Measurements from ENCODE around the gene PAXX.

Gene PAXX

DNA sequence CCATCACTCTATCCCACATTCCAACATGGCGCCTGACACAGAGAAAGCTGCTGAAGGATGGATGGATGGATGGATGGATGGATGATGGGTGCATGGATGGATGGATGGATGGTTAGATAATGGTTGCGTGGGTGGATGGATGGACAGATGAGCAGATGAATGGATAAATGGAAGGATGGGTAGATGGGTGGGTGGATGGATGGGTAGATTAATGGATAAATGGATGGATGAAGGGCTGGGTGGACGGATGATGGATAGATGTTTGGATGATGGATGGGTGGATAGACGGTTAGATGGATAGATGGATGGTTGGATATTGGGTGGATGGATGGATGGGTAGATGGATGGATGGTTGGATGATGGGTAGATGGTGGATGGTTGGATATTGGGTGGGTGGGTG is 35.6 kb upstream of the PAXX start:
- TF ChIP-seq, protein P1, sequence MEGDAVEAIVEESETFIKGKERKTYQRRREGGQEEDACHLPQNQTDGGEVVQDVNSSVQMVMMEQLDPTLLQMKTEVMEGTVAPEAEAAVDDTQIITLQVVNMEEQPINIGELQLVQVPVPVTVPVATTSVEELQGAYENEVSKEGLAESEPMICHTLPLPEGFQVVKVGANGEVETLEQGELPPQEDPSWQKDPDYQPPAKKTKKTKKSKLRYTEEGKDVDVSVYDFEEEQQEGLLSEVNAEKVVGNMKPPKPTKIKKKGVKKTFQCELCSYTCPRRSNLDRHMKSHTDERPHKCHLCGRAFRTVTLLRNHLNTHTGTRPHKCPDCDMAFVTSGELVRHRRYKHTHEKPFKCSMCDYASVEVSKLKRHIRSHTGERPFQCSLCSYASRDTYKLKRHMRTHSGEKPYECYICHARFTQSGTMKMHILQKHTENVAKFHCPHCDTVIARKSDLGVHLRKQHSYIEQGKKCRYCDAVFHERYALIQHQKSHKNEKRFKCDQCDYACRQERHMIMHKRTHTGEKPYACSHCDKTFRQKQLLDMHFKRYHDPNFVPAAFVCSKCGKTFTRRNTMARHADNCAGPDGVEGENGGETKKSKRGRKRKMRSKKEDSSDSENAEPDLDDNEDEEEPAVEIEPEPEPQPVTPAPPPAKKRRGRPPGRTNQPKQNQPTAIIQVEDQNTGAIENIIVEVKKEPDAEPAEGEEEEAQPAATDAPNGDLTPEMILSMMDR (IDR thresholded peaks at IDR 0.05; ENCODE audit: low read depth, low read length) = no peak
- TF ChIP-seq POLR2A (IDR thresholded peaks at IDR 0.05; ENCODE audit: extremely low read depth, insufficient read length) (no peak), MYC (IDR thresholded peaks at IDR 0.05; ENCODE audit: low read depth, low read length) (no peak)
- TF ChIP-seq, protein P2, sequence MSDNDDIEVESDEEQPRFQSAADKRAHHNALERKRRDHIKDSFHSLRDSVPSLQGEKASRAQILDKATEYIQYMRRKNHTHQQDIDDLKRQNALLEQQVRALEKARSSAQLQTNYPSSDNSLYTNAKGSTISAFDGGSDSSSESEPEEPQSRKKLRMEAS (IDR thresholded peaks at IDR 0.05; ENCODE audit: low read depth, low read length) = no peak
- no peak for DNase-seq (ENCODE audit: low read depth)

DNA sequence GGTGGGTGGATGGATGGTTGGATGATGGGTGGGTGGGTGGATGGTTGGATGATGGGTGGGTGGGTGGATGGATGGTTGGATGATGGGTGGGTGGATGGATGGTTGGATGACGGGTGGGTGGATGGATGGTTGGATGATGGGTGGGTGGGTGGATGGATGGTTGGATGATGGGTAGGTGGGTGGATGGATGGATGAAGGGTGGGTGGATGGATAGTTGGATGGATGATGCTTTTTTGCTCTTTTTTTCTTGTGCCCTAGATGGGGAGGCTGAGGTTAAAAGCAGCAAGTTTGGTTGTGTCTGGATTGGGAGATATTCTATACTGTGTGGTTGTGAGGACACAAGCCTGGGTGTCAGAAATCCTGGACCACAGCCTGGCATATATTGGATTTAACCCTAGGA is 34.8 kb upstream of the PAXX start:
- TF ChIP-seq MYC (IDR thresholded peaks at IDR 0.05; ENCODE audit: low read depth, low read length) (no peak), POLR2A (IDR thresholded peaks at IDR 0.05; ENCODE audit: extremely low read depth, insufficient read length) (no peak)
- TF ChIP-seq, protein P2 (IDR thresholded peaks at IDR 0.05; ENCODE audit: low read depth, low read length) = no peak
- TF ChIP-seq, protein P1 (IDR thresholded peaks at IDR 0.05; ENCODE audit: low read depth, low read length) = no peak
- H3K4me3 ChIP-seq (ENCODE audit: low read depth, low read length) = no peak overlapping the region

More for the DNA sequence above, 35.6 kb upstream of the PAXX start:
- no peak overlapping the region for H3K4me3 ChIP-seq (ENCODE audit: low read depth, low read length)

DNA sequence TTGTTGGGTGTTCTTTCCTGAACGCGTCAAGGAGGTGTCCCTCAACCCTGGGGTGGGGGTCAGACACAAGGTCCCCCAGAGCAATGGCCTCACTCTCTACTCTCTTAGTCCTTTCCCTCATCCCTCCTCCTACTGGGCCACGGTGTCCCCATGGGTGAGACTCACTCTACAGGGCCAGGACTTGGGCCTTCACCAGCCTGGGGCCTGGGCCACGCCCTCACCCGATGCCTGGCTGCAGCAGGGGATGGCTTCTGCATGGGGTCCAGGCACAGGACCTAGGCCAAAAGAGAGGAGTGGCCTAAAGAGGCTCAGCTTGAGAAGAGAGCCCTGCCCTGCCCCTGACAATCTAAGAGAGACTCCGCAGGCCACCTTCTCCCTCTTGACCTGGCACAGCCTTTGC is 34.3 kb upstream of the PAXX start:
- TF ChIP-seq MYC (IDR thresholded peaks at IDR 0.05; ENCODE audit: low read depth, low read length) = no peak
- TF ChIP-seq, protein P2 (IDR thresholded peaks at IDR 0.05; ENCODE audit: low read depth, low read length) = no peak
- no peak for TF ChIP-seq POLR2A (IDR thresholded peaks at IDR 0.05; ENCODE audit: extremely low read depth, insufficient read length)
- TF ChIP-seq, protein P1 (IDR thresholded peaks at IDR 0.05; ENCODE audit: low read depth, low read length) = no peak
- no peak overlapping the region for H3K4me3 ChIP-seq (ENCODE audit: low read depth, low read length)
- no peak for DNase-seq (ENCODE audit: low read depth)

More for the DNA sequence above, 34.8 kb upstream of the PAXX start:
- DNase-seq (ENCODE audit: low read depth) = no peak

DNA sequence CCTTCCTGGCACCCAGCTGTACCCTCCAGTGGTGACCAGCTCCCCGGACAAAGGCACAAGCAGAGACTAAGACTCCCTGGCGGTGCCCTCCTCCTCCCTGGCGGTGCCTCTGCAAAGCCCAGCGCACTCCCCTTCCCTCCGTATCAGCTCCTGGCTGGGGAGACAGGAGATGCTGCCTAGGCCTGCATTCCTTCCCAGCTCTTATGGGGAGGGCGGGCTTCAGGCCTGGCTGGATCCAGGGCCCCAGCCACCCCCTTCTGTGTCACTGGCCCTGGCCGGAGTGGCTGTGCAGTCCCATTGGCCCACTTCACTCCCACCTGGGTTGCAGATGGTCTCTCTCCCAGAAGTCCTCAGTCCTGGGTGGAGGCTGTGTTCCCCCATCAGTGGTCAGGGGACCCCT is 33.7 kb upstream of the PAXX start:
- H3K4me3 ChIP-seq (ENCODE audit: low read depth, low read length) = no peak overlapping the region
- no peak for DNase-seq (ENCODE audit: low read depth)
- TF ChIP-seq, protein P2 (IDR thresholded peaks at IDR 0.05; ENCODE audit: low read depth, low read length) = no peak
- TF ChIP-seq MYC (IDR thresholded peaks at IDR 0.05; ENCODE audit: low read depth, low read length) (no peak), POLR2A (IDR thresholded peaks at IDR 0.05; ENCODE audit: extremely low read depth, insufficient read length) (no peak)
- TF ChIP-seq, protein P1 (IDR thresholded peaks at IDR 0.05; ENCODE audit: low read depth, low read length) = no peak

DNA sequence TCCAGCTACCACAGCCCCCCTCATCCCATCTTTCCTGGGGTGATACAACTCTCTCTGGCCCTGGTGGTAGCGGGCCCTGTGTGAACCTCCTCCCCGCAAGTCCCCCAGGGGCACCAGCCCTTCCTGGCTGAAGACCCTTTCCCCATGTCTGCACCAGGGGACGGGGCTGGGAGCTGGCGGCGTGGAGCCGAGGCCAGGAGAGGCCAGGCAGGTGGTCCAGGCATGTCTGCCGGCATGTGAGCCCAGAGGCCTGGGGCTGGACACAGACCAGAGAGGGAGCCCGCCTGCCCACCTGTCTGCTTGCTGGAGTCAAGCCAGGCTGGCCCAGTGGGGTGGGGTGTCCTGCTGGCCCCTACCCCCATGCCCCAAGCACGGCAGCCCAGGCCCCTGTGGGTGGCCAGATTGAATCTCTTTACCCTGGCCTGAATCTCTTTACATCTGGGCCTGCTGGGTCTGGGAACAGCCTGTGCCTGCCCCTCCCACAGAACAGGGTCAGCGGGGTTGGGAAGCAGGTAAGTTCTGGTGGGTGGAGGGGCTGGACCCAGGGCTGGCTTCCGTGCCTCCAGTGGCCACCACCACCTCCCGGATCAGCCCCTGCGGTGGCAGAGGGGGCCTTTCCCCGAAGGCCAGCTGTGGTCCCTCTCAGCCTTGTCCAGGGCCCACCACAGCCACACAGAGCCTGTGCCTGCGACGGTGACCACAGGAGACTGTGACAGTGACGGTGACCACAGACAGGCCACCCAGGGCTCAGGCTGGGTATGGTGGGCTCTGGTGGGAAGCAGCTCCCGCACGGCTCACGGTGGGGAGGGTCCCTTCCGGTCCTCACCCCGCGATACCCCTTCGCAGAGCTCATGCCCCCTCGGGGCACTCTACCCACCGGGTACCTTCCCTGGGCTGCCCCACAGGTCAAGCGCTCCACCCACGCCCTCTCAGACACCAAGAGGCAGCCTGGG is 33.0 kb upstream of the PAXX start:
- DNase-seq (ENCODE audit: low read depth) = no peak
- no peak overlapping the region for H3K4me3 ChIP-seq (ENCODE audit: low read depth, low read length)
- TF ChIP-seq MYC (IDR thresholded peaks at IDR 0.05; ENCODE audit: low read depth, low read length) (no peak), POLR2A (IDR thresholded peaks at IDR 0.05; ENCODE audit: extremely low read depth, insufficient read length) (no peak)
- TF ChIP-seq, protein P2 (IDR thresholded peaks at IDR 0.05; ENCODE audit: low read depth, low read length) = no peak
- TF ChIP-seq, protein P1 (IDR thresholded peaks at IDR 0.05; ENCODE audit: low read depth, low read length) = no peak
